HG02973 (cell line): ENCODE data around the gene CLDN7.
A peak's percentile ranks its signal among the peaks of the same experiment; 100 is the strongest.

Experiments used
- ATAC-seq: cut with Tn5 transposase; IDR thresholded peaks from one replicate; pipeline ENCODE4 v1.9.1; 2021; ENCODE audit warnings: moderate library complexity; ENCODE audit not compliant: unreplicated experiment

The CLDN7 gene

GRCh38 chr17:7221278-7222092 is 40.8 kb downstream of the CLDN7 start:
- no peak for ATAC-seq

- ATAC-seq: no peak
Observed at GRCh38 chr17:7220593-7221277, 41.5 kb downstream of the CLDN7 start.

DNA sequence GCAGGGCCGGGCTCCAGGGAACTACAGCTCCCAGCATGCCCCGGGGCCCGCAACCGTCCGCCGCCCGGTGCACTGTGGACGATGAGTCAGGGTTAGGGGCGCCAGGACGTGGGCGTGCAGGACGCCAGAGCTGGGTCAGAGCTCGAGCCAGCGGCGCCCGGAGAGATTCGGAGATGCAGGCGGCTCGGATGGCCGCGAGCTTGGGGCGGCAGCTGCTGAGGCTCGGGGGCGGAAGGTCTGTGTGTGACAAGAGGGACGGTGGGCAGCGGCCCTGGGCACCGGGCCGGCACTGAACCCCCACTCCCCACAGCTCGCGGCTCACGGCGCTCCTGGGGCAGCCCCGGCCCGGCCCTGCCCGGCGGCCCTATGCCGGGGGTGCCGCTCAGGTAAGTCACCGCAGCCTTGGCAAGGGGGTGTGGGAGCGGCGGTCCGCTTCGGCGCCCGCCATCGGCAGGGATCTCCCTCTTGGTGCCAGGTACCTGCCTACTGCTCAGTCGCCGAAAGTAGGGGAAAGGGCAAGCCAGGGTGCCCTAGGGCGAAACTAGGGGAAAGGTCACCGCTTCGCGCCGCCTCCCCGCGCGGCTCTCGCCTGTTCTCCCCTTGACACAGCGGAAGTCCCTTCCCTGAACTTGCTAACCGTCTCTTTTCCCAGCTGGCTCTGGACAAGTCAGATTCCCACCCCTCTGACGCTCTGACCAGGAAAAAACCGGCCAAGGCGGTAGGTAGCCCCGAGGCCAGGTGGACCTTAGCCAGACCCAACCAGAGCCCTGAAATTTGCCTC is 42.3 kb downstream of the CLDN7 start, which contains the start of the genes ACADVL and DLG4:
Gene ACADVL (plus strand): TSS at position 127 of the 781 bp plus-strand sequence. CDS start 47 bp downstream, at position 174.
Gene DLG4 (minus strand): TSS at position 25 of the 781 bp plus-strand sequence.
- ATAC-seq: peak; percentile 55

- no peak for ATAC-seq
Observed at GRCh38 chr17:7219229-7219811, 43.0 kb downstream of the CLDN7 start.

GRCh38 chr17:7218758-7219157 is 43.5 kb downstream of the CLDN7 start:
- no peak for ATAC-seq

GRCh38 chr17:7218166-7218565 is 44.1 kb downstream of the CLDN7 start:
- no peak for ATAC-seq

DNA sequence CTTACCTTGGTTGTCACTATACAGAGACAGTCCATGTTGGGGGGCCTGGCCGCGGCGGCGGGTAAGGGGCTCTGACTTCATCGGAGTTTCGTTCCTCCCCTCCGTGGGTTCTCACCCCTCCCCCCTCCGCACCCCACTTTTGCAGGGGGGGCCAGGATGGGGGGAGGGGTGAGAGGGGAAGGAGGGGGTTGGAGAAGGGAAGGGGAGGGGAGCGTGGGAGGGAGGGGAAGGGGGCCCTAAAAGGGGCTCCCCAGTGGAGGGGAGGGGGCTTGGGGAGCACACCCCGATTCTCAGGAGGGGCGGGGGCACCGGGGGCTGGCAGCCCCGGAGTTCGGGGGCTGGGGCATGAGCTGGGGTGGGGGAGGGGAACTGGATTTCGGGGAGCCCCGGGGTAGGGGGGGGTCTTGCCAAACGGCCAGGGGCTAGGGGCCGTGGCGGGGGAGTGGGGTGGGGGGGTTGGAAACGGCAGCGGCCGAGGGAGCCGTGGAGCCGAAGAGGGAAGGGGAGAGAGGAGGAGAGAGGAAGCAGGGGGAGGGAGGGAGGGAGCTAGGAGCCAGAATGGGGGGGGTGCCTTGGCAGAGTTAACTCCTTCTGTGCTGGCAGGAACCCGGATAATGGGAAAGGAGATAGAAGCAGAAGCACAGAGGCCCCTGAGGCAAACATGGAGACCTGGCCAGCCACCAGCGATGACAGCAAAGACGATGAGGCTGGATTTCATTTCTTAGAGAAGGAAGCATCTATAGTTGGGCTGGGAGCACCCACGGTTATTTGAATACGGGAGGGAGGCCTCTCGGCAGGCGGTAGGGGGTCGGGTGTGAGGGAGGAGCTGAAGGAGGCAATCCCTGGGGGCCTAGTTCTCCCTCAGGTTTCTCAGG is 44.9 kb downstream of the CLDN7 start:
- no peak for ATAC-seq

DNA sequence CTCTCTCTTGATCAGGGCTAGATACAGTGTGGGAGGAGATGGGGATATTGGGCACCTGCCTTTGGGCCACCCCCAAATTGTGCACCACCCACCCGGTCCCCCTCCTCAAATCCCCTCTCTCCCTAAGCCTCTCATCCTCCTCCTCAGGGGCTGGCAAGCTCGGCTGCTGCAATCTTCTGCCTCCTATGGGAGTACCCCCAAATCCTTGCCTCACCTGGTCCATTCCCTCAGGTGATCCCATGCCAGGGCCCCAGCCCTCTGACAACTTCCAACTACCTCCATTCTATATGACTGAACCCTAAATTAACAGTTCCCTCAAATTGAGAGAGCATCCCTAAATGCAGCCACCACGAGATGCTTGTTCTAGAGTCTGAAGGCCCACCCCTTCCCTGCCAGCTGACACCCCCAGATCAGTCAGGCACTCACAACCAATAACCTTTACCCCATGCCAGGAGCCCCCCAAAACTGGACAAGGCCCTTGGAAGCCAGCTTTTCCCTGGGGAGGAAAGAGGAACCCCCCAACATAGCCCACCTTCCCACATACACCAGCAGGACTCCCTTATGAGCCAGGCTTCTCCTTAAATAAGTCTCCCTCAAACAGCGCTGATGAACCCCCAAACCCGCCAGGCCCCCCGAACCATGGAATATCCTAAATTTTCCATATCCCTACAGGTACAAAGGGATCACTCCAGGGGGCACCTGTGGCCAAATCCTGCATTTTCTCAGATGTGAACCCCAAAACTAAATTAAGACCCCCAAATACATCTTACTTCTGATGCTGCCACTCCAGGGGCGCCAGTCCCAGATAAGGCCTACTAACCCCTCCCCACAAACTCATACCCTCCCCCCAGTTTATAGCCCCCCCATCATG is 45.8 kb downstream of the CLDN7 start:
- no peak for ATAC-seq

GRCh38 chr17:7215652-7216180 is 46.6 kb downstream of the CLDN7 start:
- ATAC-seq: no peak

GRCh38 chr17:7215136-7215638 is 47.1 kb downstream of the CLDN7 start:
- no peak for ATAC-seq

DNA sequence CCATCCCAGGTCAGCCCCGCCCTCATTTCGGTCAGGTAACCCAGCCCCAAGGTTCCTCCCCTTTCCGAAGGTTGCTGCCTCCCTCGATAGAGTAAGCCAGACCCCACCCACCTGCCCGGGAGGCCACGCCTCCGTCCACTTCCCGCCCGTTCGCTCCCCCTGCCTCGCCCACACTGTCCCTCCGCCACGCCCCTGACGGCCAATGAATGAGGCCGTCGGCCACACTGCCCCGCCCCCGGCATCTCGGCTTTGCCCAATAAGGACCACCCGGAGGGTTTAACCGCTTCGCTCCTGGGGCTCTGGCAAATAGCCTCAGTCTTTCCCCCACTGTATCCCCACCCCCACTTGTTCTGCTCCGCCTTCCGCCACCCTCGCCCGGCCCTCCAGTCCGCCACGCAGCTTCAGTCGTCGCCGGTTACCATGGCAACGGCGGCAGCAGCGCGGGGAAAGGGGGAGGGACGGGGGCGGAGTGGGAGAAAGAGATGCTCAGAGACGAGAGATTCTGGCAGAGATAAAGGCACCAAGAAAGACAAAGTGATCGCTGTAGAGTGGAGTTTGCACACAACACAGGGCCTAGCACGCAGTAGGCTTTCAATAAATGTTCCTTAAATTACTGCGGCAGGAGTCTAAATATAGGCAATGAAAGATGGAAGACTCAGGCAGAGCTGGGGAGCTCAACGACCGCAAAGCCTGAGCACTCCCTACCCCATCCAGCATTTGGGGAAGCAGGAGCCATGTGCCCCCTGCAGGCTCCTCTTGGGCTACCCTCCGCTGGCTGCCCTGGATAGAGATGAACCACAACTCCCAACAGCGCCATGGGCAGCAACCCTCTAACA is 47.8 kb downstream of the CLDN7 start:
- peak; percentile 63 for ATAC-seq

GRCh38 chr17:7213895-7214299 is 48.4 kb downstream of the CLDN7 start:
- ATAC-seq: no peak

DNA sequence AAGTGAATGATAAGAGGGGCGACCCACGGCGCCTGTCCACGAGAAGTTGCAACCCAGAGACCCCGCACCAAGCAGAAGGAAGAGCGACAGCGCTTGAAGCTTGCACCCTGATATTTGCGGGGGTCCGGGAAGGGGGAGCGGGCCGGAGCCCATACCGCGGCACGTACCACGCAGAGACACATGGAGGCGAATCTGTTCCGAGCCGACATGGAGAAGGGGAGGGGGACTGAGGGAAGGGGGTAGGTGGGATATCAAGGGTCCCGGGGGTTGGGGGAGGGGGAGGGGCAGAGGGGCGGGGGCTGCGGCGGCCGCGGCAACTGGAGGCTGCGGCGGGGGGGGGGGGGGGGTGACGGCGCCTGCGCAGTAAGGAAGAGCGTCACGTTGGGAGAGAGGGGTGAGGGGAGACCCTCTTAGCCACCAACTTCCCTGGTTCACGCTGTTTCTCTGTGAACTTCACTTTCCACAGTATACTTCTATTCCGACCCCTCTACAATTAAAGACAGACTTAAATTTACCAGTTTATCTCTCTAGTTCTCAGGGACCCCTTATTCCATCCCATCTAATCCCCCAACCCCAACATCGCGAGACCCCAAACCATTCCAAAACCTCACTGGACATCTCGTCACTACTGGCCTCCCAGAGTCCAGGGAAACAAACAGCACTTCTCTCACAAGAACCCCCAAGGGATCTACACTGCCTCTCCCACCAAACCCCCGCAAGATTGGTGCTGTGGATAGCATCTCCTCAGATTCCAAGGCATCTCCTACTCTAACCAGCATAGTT is 50.6 kb downstream of the CLDN7 start:
- ATAC-seq: no peak
